NCI-H2196 treated with DMSO at 0.1 percent for 48 hours (cell line): ENCODE results near the gene MON2.
"Not testable (repeated sequence)": the region's sequence is repeated elsewhere in the genome, so short reads cannot be mapped to it uniquely, and the experiment has no call there.

ENCODE experiments used
- DNase-seq: peaks from one replicate; lab custom pipeline; 2025; ENCODE audit not compliant: unreplicated experiment; lab: John Stamatoyannopoulos, UW

Gene MON2

GRCh38 chr12:62466594-62467491 is at the start of gene MON2:
Gene MON2 (plus strand): TSS chr12:62466826. CDS start chr12:62467208, 382 bp downstream.
- peak; percentile 77 for DNase-seq

GRCh38 chr12:62426089-62426488 is 40.5 kb upstream of the MON2 start:
- DNase-seq: no peak

- no peak for DNase-seq
Measured at GRCh38 chr12:62429457-62429856, 37.2 kb upstream of the MON2 start.

GRCh38 chr12:62434494-62435302 is 31.9 kb upstream of the MON2 start:
- no peak for DNase-seq

GRCh38 chr12:62435303-62436163 is 31.1 kb upstream of the MON2 start:
- DNase-seq: no peak

- DNase-seq: no peak
Measured at GRCh38 chr12:62436164-62436503, 30.5 kb upstream of the MON2 start.

- peak; percentile 11 for DNase-seq
Measured at GRCh38 chr12:62438098-62438692, 28.4 kb upstream of the MON2 start.

- no peak for DNase-seq
Measured at GRCh38 chr12:62446754-62447452, 19.7 kb upstream of the MON2 start.

GRCh38 chr12:62448436-62448835 is 18.2 kb upstream of the MON2 start:
- DNase-seq: no peak

- DNase-seq: not testable (repeated sequence)
Measured at GRCh38 chr12:62455429-62455828, 11.2 kb upstream of the MON2 start.

GRCh38 chr12:62458626-62459025 is 8.0 kb upstream of the MON2 start:
- DNase-seq: no peak

- no peak for DNase-seq
Measured at GRCh38 chr12:62459976-62460375, 6.7 kb upstream of the MON2 start.

- not testable (repeated sequence) for DNase-seq
Measured at GRCh38 chr12:62461171-62461837, 5.3 kb upstream of the MON2 start.

- not testable (repeated sequence) for DNase-seq
Measured at GRCh38 chr12:62463252-62463651, 3.4 kb upstream of the MON2 start.

GRCh38 chr12:62466018-62466593 is 520 bp upstream of the MON2 start:
- DNase-seq: no peak

- no peak for DNase-seq
Measured at GRCh38 chr12:62468397-62468796, 1.8 kb downstream of the MON2 start.

- DNase-seq: no peak
Measured at GRCh38 chr12:62468935-62469334, 2.3 kb downstream of the MON2 start.

GRCh38 chr12:62469704-62470103 is 3.1 kb downstream of the MON2 start:
- DNase-seq: no peak

- DNase-seq: no peak
Measured at GRCh38 chr12:62471734-62472133, 5.1 kb downstream of the MON2 start.
